Naive thymus-derived CD4-positive, alpha-beta T cell (primary cell): Measurements from ENCODE around the gene CISTR. TPM values are rescaled to one million over a fixed set of nuclear protein-coding genes. Genes with fewer than 3 reads are reported as not detected.
A peak's percentile ranks its signal among the peaks of the same experiment; 100 is the strongest.
"Not testable (repeated sequence)": the region's sequence is repeated elsewhere in the genome, so short reads cannot be mapped to it uniquely, and the experiment has no call there.

ENCODE experiments used
- ATAC-seq: fragments of 150-1000 bp; cut with Tn5 transposase; 2 replicates; pipeline ENCODE4 v1.10.0; 2021; ENCODE audit warnings: mild to moderate bottlenecking, moderate library complexity
- CTCF ChIA-PET: fragments of 350-600 bp; sonication (Branson Sonifier 250); formaldehyde crosslinking; loops from one replicate; lab custom pipeline; 2021; ENCODE audit warnings: antibody characterized with exemption; lab: Charles Lee
- POLR2A ChIA-PET: fragments of 350-600 bp; sonication (Branson Sonifier 250); formaldehyde crosslinking; loops from one replicate; lab custom pipeline; 2021; ENCODE audit warnings: antibody characterized with exemption, inconsistent platforms; lab: Charles Lee
- DNase-seq, 9 donors: peaks; one replicate each; pipeline versions ENCODE4 v3.0.0 to v3.0.0-alpha.2; 2020 to 2022; ENCODE audit warnings: mixed read lengths in 1 of 9
- H3K27ac ChIP-seq: one replicate; pipeline ENCODE4 v1.7.0; 2013; ENCODE audit warnings: mild to moderate bottlenecking, low read depth, low read length, moderate library complexity
- H3K27me3 ChIP-seq, 2 donors: one replicate each; pipeline ENCODE4 v1.7.0; 2013; ENCODE audit warnings: low read length in 2 of 2, mild to moderate bottlenecking in 2 of 2, moderate library complexity in 2 of 2; ENCODE audit not compliant: control insufficient read depth in 2 of 2, insufficient read depth in 2 of 2
- H3K36me3 ChIP-seq, 3 experiments: 1 replicate in 2 of 3; 2 replicates in 1 of 3; pipeline ENCODE4 v1.7.0; 2013; ENCODE audit warnings: low read length in 3 of 3, mild to moderate bottlenecking in 3 of 3, moderate library complexity in 1 of 3; ENCODE audit not compliant: insufficient read depth in 3 of 3, control insufficient read depth in 2 of 3
- H3K4me1 ChIP-seq, 2 donors: one replicate each; pipeline ENCODE4 v1.7.0; 2013; ENCODE audit warnings: low read length in 2 of 2, mild to moderate bottlenecking in 2 of 2, moderate library complexity in 1 of 2; ENCODE audit not compliant: control insufficient read depth in 2 of 2, insufficient read depth in 2 of 2
- H3K4me3 ChIP-seq: 2 replicates; pipeline ENCODE4 v1.7.0; 2013; ENCODE audit warnings: mild to moderate bottlenecking, low read length
- H3K9me3 ChIP-seq, 3 experiments: 1 replicate in 2 of 3; 2 replicates in 1 of 3; pipeline ENCODE4 v1.7.0; 2013; ENCODE audit warnings: low read length in 3 of 3; ENCODE audit not compliant: control insufficient read depth in 2 of 3
- H3K27ac Mint-ChIP-seq, 9 donors: one replicate each; pipeline ENCODE4 v1.8.0; 2020 to 2022; ENCODE audit warnings: mixed read lengths in 9 of 9, mild to moderate bottlenecking in 8 of 9, moderate library complexity in 5 of 9, inconsistent platforms in 2 of 9
- H3K27me3 Mint-ChIP-seq, 5 donors: one replicate each; pipeline ENCODE4 v1.8.0; 2021 to 2022; ENCODE audit warnings: mixed read lengths in 5 of 5, mild to moderate bottlenecking in 1 of 5
- H3K36me3 Mint-ChIP-seq, 5 donors: one replicate each; pipeline ENCODE4 v1.8.0; 2020 to 2022; ENCODE audit warnings: mixed read lengths in 5 of 5, mild to moderate bottlenecking in 3 of 5, inconsistent platforms in 1 of 5
- H3K4me1 Mint-ChIP-seq, 7 donors: one replicate each; pipeline ENCODE4 v1.8.0; 2020 to 2022; ENCODE audit warnings: mixed read lengths in 7 of 7, mild to moderate bottlenecking in 3 of 7, inconsistent platforms in 1 of 7
- H3K4me3 Mint-ChIP-seq, 10 donors: one replicate each; pipeline ENCODE4 v1.8.0; 2020 to 2022; ENCODE audit warnings: mild to moderate bottlenecking in 10 of 10, mixed read lengths in 10 of 10, moderate library complexity in 6 of 10, inconsistent platforms in 2 of 10
- H3K9me3 Mint-ChIP-seq, 11 donors: one replicate each; pipeline ENCODE4 v1.8.0; 2020 to 2022; ENCODE audit warnings: mixed read lengths in 11 of 11, mild to moderate bottlenecking in 4 of 11, inconsistent platforms in 1 of 11, moderate library complexity in 1 of 11
- intact Hi-C, 2 donors: fragments of 100-400 bp; cut with micrococcal nuclease; formaldehyde crosslinking; loops; one replicate each; pipeline ENCODE4 v1.15.1; 2023
- polyA plus RNA-seq, 2 donors: library from polyadenylated mRNA; unstranded; fragments of 300-500 nt; fragmentation: Illumina TruSeq; gene quantifications; one replicate each; pipeline ENCODE4 v1.2.3, GENCODE V29; 2021
- total RNA-seq, 6 experiments: library from RNA in 5 of 6; stranded (reverse) in 5 of 6; gene quantifications; 1 replicate in 5 of 6; 2 replicates in 1 of 6; pipeline ENCODE4 v1.2.3 and lab custom pipeline; 2021 to 2026

The CISTR gene
- total and polyA plus RNA-seq, 7 experiments from 2014 or later, result not detected

- Histone ChIP-seq H3K27me3 (peaks cover 0 to 7% of the 10 kb centered on the region in 2 donors), H3K4me3 (no peak overlapping the region), H3K27ac (no peak overlapping the region), H3K36me3 (no peaks in the 10 kb centered on the region), H3K4me1 (no peaks in the 10 kb centered on the region), H3K9me3 (no peaks in the 10 kb centered on the region)
- DNase-seq (no peak), ATAC-seq (no peak)
- Mint-ChIP-seq H3K36me3 (peaks cover 0 to 3% (median 0%) of the 10 kb centered on the region in 5 donors), H3K9me3 (no peaks in the 10 kb centered on the region), H3K4me1 (no peaks in the 10 kb centered on the region), H3K27ac (no peak overlapping the region), H3K27me3 (peaks cover 47 to 72% (median 60%) of the 10 kb centered on the region in 5 donors), H3K4me3 (no peak overlapping the region)
- intact Hi-C loops, result no loop called here
- CTCF ChIA-PET, result no interaction called here
- POLR2A ChIA-PET, result interaction anchor here (0.7 to 1.2 kb wide), 2 partner anchors 11 to 12 kb away, joined by 3 read pairs; no protein-coding TSS in a partner anchor
These were observed 17.2 kb upstream of the CISTR start for GRCh38 chr12:53768976-53769375.

- no peaks in the 10 kb centered on the region for H3K4me1 ChIP-seq
- Mint-ChIP-seq H3K9me3 (no peaks in the 10 kb centered on the region), H3K36me3 (peaks cover 0 to 3% (median 0%) of the 10 kb centered on the region in 5 donors), H3K4me3 (no peak overlapping the region), H3K4me1 (no peaks in the 10 kb centered on the region), H3K27ac (no peak overlapping the region), H3K27me3 (peaks cover 55 to 73% (median 61%) of the 10 kb centered on the region in 5 donors)
- CTCF ChIA-PET, result no interaction called here
- no peaks in the 10 kb centered on the region for H3K36me3 ChIP-seq
- intact Hi-C loops, result no loop called here
- POLR2A ChIA-PET, result interaction anchor here (1.0 kb wide), 1 partner anchor 20 kb away, joined by 3 read pairs; no protein-coding TSS in a partner anchor
- H3K4me3 ChIP-seq, result no peak overlapping the region
- ATAC-seq, result no peak
- no peak for DNase-seq
- peaks cover 0 to 7% of the 10 kb centered on the region in 2 donors for H3K27me3 ChIP-seq
- H3K27ac ChIP-seq, result no peak overlapping the region
- H3K9me3 ChIP-seq, result no peaks in the 10 kb centered on the region
These were observed 15.1 kb upstream of the CISTR start for GRCh38 chr12:53766881-53767280.

- Mint-ChIP-seq H3K27ac (no peak overlapping the region), H3K9me3 (no peaks in the 10 kb centered on the region), H3K36me3 (peaks cover 0 to 3% (median 0%) of the 10 kb centered on the region in 5 donors), H3K4me3 (no peak overlapping the region), H3K27me3 (peaks cover 55 to 76% (median 63%) of the 10 kb centered on the region in 5 donors), H3K4me1 (no peaks in the 10 kb centered on the region)
- Histone ChIP-seq H3K4me1 (no peaks in the 10 kb centered on the region), H3K4me3 (no peak overlapping the region), H3K27me3 (peaks cover 0 to 7% of the 10 kb centered on the region in 2 donors), H3K9me3 (no peaks in the 10 kb centered on the region), H3K36me3 (no peaks in the 10 kb centered on the region), H3K27ac (no peak overlapping the region)
- intact Hi-C loops, result no loop called here
- ATAC-seq (no peak), DNase-seq (no peak)
- POLR2A ChIA-PET, result interaction anchor here (0.5 to 1.6 kb wide), 3 partner anchors 17 to 56 kb away, joined by 3 read pairs; no protein-coding TSS in a partner anchor
- CTCF ChIA-PET, result interaction anchor here (0.9 kb wide), 1 partner anchor 19 kb away, joined by 5 read pairs; no protein-coding TSS in a partner anchor
These were observed 14.1 kb upstream of the CISTR start for GRCh38 chr12:53765891-53766290.

- no peaks in the 10 kb centered on the region for H3K36me3 ChIP-seq
These were observed 12.8 kb upstream of the CISTR start for GRCh38 chr12:53764615-53765014.

DNA sequence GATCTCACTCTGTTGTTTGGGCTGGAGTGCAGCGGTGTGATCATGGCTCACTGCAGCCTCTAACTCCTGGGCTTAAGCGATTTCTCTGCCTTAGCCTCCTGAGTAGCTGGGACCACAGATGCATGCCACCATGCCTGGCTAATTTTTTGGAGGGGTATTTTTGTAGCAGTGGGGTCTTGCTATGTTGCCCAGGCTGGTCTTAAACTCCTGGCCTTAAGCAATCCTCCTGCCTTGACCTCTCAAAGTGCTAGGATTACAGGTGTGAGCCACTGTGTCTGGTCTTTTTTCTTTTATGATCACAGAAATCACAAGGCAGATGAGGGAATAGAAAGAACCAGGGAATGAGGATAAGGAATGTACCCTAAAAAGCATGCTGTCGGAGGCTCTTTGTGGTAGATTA lies 11.0 kb upstream of the CISTR start:
- H3K27ac ChIP-seq, POLR2A ChIA-PET, H3K36me3 Mint-ChIP-seq, H3K27ac Mint-ChIP-seq, H3K9me3 Mint-ChIP-seq, DNase-seq, ATAC-seq, H3K27me3 ChIP-seq, H3K36me3 ChIP-seq, H3K9me3 ChIP-seq, intact Hi-C loops, H3K4me3 ChIP-seq, H3K4me3 Mint-ChIP-seq, H3K4me1 ChIP-seq: not testable (repeated sequence)
- peaks cover 69 to 92% (median 85%) of the 10 kb centered on the region in 5 donors for H3K27me3 Mint-ChIP-seq
- peaks cover 0 to 11% (median 0%) of the 10 kb centered on the region in 7 donors for H3K4me1 Mint-ChIP-seq
- CTCF ChIA-PET, result interaction anchor here (0.7 kb wide), 1 partner anchor 453 kb away, joined by 3 read pairs; no protein-coding TSS in a partner anchor

More at GRCh38 chr12:53764615-53765014, 12.8 kb upstream of the CISTR start:
- Mint-ChIP-seq H3K27me3 (peaks cover 58 to 80% (median 73%) of the 10 kb centered on the region in 5 donors), H3K4me3 (no peak overlapping the region), H3K27ac (no peak overlapping the region), H3K4me1 (no peaks in the 10 kb centered on the region), H3K9me3 (no peaks in the 10 kb centered on the region), H3K36me3 (peaks cover 0 to 3% (median 0%) of the 10 kb centered on the region in 5 donors)
- ChIA-PET POLR2A (interaction anchor here (1.6 kb wide), 1 partner anchor 18 kb away, joined by 3 read pairs; no protein-coding TSS in a partner anchor), CTCF (interaction anchor here (0.6 to 1.2 kb wide), 2 partner anchors 38 to 65 kb away, joined by 3 read pairs; no protein-coding TSS in a partner anchor)
- H3K27ac ChIP-seq, result no peak overlapping the region
- DNase-seq (no peak), ATAC-seq (no peak)
- no peaks in the 10 kb centered on the region for H3K9me3 ChIP-seq
- H3K4me1 ChIP-seq, result no peaks in the 10 kb centered on the region
- intact Hi-C loops, result no loop called here
- no peaks in the 10 kb centered on the region for H3K27me3 ChIP-seq
- no peak overlapping the region for H3K4me3 ChIP-seq

DNA sequence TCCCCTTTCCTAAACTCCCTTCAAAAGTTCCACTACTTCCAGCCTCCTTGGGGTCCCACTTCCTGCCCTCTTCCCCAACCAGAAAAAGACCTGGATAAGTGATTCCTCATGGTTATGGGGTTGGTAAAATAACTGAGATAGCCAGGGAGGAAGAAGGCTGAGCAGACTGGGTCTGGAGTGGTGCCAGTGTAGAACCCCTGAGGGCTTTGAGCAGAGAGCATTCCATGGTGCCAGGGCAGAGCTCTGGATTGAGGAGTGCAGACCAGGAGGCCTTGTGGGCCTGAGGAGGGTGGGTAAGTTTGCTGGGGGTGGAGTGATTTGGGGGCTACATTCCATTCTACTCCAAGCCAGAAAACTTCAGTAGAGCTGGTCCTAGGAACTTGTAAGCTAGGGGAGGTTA lies 9.5 kb upstream of the CISTR start:
- H3K27me3 Mint-ChIP-seq, result peaks cover 54 to 78% (median 71%) of the 10 kb centered on the region in 5 donors
- ATAC-seq, result no peak
- peaks cover 0 to 10% of the 10 kb centered on the region in 2 donors for H3K27me3 ChIP-seq
- peak overlapping the region in 1 of 9 donors; percentile 51 for H3K27ac Mint-ChIP-seq
- ChIA-PET CTCF (interaction anchor here (1.5 kb wide), 1 partner anchor 14 kb away, joined by 7 read pairs; no protein-coding TSS in a partner anchor), POLR2A (no interaction called here)
- no peak overlapping the region for H3K4me3 ChIP-seq
- DNase-seq, result no peak
- H3K36me3 Mint-ChIP-seq, result peaks cover 0 to 3% (median 0%) of the 10 kb centered on the region in 5 donors
- H3K4me1 ChIP-seq, result peaks cover 0 to 6% of the 10 kb centered on the region in 2 donors
- peaks cover 0 to 2% (median 0%) of the 10 kb centered on the region in 11 donors for H3K9me3 Mint-ChIP-seq
- H3K4me3 Mint-ChIP-seq, result no peak overlapping the region
- H3K4me1 Mint-ChIP-seq, result peaks cover 0 to 25% (median 5%) of the 10 kb centered on the region in 7 donors
- H3K36me3 ChIP-seq, result no peaks in the 10 kb centered on the region
- intact Hi-C loops, result no loop called here
- H3K27ac ChIP-seq, result no peak overlapping the region
- no peaks in the 10 kb centered on the region for H3K9me3 ChIP-seq
